GM12892 (cell line): ENCODE results near the gene BICD2.

Source experiments
- DNase-seq: peaks from one replicate; pipeline ENCODE4 v3.0.0; 2011; ENCODE audit not compliant: insufficient read length
- FAIRE-seq: peaks from 2 replicates; lab custom pipeline; 2011; peaks lifted over from hg19 to GRCh38; lab: Jason Lieb, UNC
- POLR2A ChIP-seq: IDR thresholded peaks from 2 replicates; pipeline ENCODE4 v1.6.1; 2011; ENCODE audit warnings: low read depth, low read length, control low read depth
- POLR2AphosphoS5 ChIP-seq: IDR thresholded peaks from 2 replicates; pipeline ENCODE4 v1.6.1; 2011; ENCODE audit warnings: low read depth, low read length, control low read depth
- TAF1 ChIP-seq: IDR thresholded peaks from 2 replicates; pipeline ENCODE4 v1.6.1; 2011; ENCODE audit warnings: low read depth, mild to moderate bottlenecking, control low read depth, low read length, borderline replicate concordance

Gene BICD2

GRCh38 chr9:92754091-92754745, 10.4 kb downstream of the BICD2 start:
- no peak for DNase-seq
- no peak for FAIRE-seq
- TF ChIP-seq POLR2A = no peak
- no peak for TF ChIP-seq POLR2AphosphoS5
- no peak for TF ChIP-seq TAF1

DNA sequence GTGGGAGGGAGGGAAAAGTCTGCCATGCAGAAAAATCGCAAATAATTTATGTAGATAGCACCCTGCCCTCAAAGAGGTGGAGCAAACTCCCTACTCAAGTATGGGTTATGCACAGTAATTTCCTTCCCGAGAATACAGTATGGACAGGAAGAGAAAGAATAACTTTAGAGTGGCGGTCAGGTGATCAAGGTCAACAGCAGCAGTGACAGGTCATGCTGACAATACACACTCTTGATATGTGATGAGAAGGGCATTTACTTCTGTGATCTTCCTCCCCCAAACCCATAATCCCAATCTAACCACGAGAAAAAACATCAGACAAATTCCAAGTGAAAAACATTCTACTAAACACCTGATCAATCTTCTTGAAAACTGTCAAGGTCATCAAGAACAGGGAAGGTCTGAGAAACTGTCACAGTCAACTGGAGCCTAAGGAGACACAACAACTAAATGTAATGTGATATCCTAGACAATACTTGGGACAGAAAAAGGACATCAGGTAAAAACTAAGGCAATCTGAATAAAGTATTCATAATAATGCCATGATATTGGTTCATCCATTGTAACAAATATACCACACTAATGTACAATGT, 11.7 kb downstream of the BICD2 start:
- TF ChIP-seq POLR2A = no peak
- TF ChIP-seq POLR2AphosphoS5 = no peak
- TF ChIP-seq TAF1 = no peak
- no peak for FAIRE-seq
- no peak for DNase-seq

DNA sequence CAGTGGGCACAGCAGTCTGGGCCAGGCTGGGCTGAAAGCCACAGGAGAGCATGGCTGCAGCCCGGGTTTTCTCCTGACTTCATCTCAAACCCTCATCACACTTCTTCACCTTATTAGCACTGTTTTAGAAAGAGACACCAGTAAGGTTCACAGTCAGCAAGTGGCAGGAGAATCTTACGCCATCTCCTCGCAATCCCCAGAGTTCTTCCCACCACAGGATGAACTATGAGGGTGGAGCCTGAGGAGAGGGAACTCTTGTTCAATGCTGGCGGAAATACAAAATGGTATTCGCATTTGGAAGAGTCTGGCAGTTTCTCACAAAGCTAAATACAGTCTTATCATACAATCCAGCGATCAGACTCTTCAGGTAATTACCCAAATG, 14.7 kb downstream of the BICD2 start:
- TF ChIP-seq POLR2A = no peak
- no peak for TF ChIP-seq TAF1
- TF ChIP-seq POLR2AphosphoS5 = no peak
- FAIRE-seq (no peak), DNase-seq (no peak)

- FAIRE-seq (no peak), DNase-seq (no peak)
Observed at GRCh38 chr9:92749071-92749933, 15.3 kb downstream of the BICD2 start.

GRCh38 chr9:92748233-92748497, 16.5 kb downstream of the BICD2 start:
- FAIRE-seq (no peak), DNase-seq (no peak)
- no peak for TF ChIP-seq POLR2AphosphoS5
- TF ChIP-seq TAF1 = no peak
- no peak for TF ChIP-seq POLR2A

More at GRCh38 chr9:92749071-92749933, 15.3 kb downstream of the BICD2 start:
- TF ChIP-seq POLR2AphosphoS5 = no peak
- no peak for TF ChIP-seq POLR2A
- no peak for TF ChIP-seq TAF1

- TF ChIP-seq POLR2AphosphoS5 (no peak), POLR2A (no peak), TAF1 (no peak)
- DNase-seq (no peak), FAIRE-seq (no peak)
Observed at GRCh38 chr9:92747459-92748232, 17.0 kb downstream of the BICD2 start.

- FAIRE-seq (no peak), DNase-seq (no peak)
- TF ChIP-seq TAF1 = no peak
- no peak for TF ChIP-seq POLR2A
- TF ChIP-seq POLR2AphosphoS5 = no peak
Observed at GRCh38 chr9:92746567-92747458, 17.8 kb downstream of the BICD2 start.

- no peak for DNase-seq
- TF ChIP-seq POLR2AphosphoS5 (no peak), TAF1 (no peak), POLR2A (no peak)
- FAIRE-seq = no peak
Observed at GRCh38 chr9:92745881-92746280, 18.8 kb downstream of the BICD2 start.

DNA sequence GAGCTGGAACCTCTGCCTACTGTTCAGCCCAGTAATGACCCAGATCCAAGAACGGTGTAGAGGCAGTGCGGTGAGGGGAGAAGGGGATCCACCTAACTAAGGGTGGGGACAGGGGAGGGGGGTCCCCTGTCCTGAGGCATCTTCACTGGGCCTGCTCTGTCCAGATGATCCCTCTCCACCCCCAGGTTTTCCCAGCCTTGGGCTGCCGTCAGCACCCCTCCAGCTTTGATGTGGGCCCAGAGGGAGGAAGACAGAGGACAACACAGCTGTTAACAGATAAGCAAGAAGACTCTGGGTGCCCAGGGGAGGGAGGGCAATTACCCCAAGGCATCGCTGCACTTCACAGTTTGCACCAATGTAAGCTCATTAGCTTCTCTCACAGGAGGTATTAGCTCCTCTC, 19.3 kb downstream of the BICD2 start:
- TF ChIP-seq TAF1 = no peak
- TF ChIP-seq POLR2A = no peak
- no peak for TF ChIP-seq POLR2AphosphoS5
- FAIRE-seq = no peak
- no peak for DNase-seq

GRCh38 chr9:92740969-92741368, 23.7 kb downstream of the BICD2 start:
- peak; percentile 81 for FAIRE-seq
- no peak for DNase-seq
- TF ChIP-seq TAF1 (no peak), POLR2AphosphoS5 (no peak), POLR2A (no peak)
